C4-2B (cell line): ENCODE results near the gene ISYNA1.

Experiments used
- H3K27ac ChIP-seq: fragments of 450-650 bp; 2 replicates; pipeline ENCODE4 v1.5.1; 2017
- CTCF ChIP-seq: fragments of 450-650 bp; conservative IDR thresholded peaks from 2 replicates; pipeline ENCODE4 v1.5.1; 2017; ENCODE audit warnings: mild to moderate bottlenecking
- ZFX ChIP-seq: fragments of 450-650 bp; IDR thresholded peaks from 2 replicates; pipeline ENCODE4 v1.6.1; 2017

Gene ISYNA1

GRCh38 chr19:18449552-18449951 lies 11.6 kb upstream of the ISYNA1 start:
- no peak overlapping the region for H3K27ac ChIP-seq
- TF ChIP-seq ZFX, result no peak
- TF ChIP-seq CTCF, result no peak

- TF ChIP-seq ZFX, result no peak
- no peak; the same call in 1 of the 2 replicates for TF ChIP-seq CTCF
- H3K27ac ChIP-seq, result peak overlapping the region; percentile 70
Observed at GRCh38 chr19:18446811-18447359, 9.0 kb upstream of the ISYNA1 start.

GRCh38 chr19:18446145-18446810 lies 8.3 kb upstream of the ISYNA1 start:
- TF ChIP-seq CTCF (no peak), ZFX (no peak)
- H3K27ac ChIP-seq, result peak overlapping the region; percentile 70

GRCh38 chr19:18445262-18445948 lies 7.5 kb upstream of the ISYNA1 start:
- peak overlapping the region; percentile 70 for H3K27ac ChIP-seq
- no peak for TF ChIP-seq CTCF
- TF ChIP-seq ZFX, result no peak

- H3K27ac ChIP-seq, result no peak overlapping the region
- no peak for TF ChIP-seq CTCF
- TF ChIP-seq ZFX, result no peak
Observed at GRCh38 chr19:18444513-18444912, 6.6 kb upstream of the ISYNA1 start.

GRCh38 chr19:18443831-18444230 lies 5.9 kb upstream of the ISYNA1 start:
- no peak for TF ChIP-seq CTCF
- no peak for TF ChIP-seq ZFX
- no peak overlapping the region for H3K27ac ChIP-seq

GRCh38 chr19:18443406-18443805 lies 5.5 kb upstream of the ISYNA1 start:
- H3K27ac ChIP-seq, result no peak overlapping the region
- TF ChIP-seq CTCF (no peak), ZFX (no peak)
